Retinal pigment epithelial cell (primary cell): ENCODE measurements around the gene GNG7.

Experiments
- DNase-seq: peaks from one replicate; pipeline ENCODE4 v3.0.0-alpha.2; 2010; ENCODE audit warnings: low read depth
- H3K4me3 ChIP-seq: 2 replicates; pipeline ENCODE4 v1.5.1; 2011; ENCODE audit warnings: mild to moderate bottlenecking, low read length, control low read depth, moderate library complexity
- TF ChIP-seq, protein P1 (sequence below): conservative IDR thresholded peaks from 2 replicates; pipeline ENCODE4 v1.5.1; 2011; ENCODE audit warnings: low read depth, low read length, control low read depth, inconsistent platforms

The GNG7 gene

DNA sequence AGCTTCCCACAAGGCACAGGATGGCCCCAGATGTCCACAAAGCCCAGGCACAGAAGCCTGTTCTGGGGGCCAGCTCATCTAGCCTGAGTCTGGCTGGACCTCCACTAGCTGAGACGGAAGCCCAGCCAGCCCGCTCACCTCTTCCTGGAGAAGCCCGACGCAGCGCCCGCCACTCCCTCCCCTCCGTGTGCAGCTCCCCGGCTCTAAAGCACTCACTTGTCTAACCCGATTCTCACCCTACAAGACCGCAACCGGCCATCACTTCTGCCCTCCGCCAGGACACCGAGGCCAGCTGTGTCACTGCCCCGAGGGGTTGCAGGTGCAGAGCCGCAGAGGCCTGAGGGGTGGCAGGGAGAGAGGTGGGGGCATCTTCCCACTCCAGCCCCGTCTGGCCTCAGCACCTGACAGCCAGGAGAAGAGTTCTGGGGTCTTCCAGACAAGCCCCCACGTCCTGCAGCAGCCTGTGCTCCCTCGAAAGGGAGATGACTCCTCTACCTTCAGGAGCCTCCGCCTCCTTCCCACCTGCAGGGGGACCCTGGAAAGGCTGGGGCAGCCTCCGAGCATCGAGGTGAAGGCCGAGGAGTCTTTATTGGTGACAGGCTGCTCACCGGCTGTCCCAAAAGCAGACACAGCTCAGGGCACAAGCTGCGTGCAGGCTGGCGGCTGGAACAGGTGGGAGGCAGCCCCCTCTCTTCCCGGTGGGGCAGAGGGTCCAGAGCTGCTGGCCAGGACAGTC is 24.6 kb upstream of the GNG7 start:
- H3K4me3 ChIP-seq: no peak overlapping the region
- TF ChIP-seq, protein P1, sequence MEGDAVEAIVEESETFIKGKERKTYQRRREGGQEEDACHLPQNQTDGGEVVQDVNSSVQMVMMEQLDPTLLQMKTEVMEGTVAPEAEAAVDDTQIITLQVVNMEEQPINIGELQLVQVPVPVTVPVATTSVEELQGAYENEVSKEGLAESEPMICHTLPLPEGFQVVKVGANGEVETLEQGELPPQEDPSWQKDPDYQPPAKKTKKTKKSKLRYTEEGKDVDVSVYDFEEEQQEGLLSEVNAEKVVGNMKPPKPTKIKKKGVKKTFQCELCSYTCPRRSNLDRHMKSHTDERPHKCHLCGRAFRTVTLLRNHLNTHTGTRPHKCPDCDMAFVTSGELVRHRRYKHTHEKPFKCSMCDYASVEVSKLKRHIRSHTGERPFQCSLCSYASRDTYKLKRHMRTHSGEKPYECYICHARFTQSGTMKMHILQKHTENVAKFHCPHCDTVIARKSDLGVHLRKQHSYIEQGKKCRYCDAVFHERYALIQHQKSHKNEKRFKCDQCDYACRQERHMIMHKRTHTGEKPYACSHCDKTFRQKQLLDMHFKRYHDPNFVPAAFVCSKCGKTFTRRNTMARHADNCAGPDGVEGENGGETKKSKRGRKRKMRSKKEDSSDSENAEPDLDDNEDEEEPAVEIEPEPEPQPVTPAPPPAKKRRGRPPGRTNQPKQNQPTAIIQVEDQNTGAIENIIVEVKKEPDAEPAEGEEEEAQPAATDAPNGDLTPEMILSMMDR: no peak
- no peak for DNase-seq

DNA sequence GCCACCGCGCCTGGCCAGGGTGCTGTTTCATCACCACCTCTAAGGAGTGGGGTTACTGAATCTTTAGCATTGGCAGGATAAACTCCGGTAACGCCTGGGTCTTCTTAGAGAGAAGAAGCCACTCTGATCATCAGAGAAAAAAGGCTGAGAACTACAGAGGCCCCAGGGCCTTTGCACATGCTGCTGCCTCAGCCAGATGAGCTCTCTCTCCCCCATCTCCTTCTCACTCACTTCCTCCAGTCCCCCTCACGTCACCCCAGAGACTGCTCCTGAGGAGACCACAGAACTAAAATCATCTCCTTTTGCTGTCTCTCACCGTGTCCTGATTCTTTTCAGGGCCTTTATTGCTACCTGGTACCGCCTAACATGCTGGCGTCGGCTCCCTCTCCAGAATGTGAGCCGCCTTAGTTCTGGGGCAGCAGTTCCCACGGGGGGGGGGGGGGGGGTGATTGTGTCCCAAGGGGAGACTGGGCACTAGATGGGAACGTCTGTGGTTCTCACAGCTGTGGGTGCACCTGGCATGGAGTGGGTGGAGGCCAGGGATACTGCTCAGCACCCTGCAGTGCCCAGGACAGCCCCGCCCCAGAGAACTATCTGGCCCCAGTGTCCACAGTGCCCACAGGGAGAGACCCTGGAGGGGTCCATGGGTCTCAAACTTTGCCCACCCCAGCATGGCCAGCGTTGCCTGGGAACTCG is 23.8 kb upstream of the GNG7 start:
- no peak overlapping the region for H3K4me3 ChIP-seq
- TF ChIP-seq, protein P1: no peak
- no peak for DNase-seq

DNA sequence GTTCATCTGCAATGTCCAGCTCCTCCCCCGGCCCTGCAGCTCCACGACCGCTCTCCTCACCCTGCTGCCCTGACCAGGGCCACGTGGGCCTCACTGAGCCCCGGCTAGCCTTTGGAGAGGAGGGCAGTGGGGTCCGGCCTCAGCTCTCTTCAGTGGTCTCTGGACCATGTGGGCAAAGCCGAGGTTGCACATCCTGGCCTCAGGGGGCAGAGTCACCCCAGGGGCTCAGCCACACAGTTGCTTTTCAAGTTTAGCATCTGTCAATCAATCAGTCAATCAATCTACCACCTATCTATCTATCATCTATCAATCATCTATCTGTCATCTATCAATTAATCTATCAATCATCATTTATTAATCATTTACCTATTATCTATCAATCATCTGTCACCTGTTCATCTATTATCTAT is 21.7 kb upstream of the GNG7 start:
- H3K4me3 ChIP-seq: no peak overlapping the region
- no peak for DNase-seq
- TF ChIP-seq, protein P1: peak; percentile 27

DNA sequence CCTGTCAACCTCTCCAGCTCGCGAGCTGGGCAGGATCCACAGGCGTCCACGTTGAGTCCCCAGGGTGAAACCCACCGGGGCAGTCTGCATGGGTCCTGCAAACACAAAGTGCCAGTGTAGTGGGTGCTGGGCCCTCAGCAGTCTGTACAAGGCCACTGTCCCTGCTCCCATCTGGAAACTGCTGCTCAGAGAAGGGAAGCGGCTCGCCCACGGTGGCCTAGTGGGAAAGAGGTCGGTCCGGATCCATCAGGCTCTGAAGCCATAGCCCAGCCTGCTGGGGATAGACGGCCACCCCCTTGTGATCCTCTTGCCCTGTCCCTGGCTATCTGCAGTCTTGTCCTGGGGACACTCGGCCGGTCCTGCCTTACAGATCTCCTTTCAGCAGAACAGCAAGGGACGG is 21.3 kb upstream of the GNG7 start:
- DNase-seq: no peak
- H3K4me3 ChIP-seq: no peak overlapping the region
- TF ChIP-seq, protein P1: no peak

DNA sequence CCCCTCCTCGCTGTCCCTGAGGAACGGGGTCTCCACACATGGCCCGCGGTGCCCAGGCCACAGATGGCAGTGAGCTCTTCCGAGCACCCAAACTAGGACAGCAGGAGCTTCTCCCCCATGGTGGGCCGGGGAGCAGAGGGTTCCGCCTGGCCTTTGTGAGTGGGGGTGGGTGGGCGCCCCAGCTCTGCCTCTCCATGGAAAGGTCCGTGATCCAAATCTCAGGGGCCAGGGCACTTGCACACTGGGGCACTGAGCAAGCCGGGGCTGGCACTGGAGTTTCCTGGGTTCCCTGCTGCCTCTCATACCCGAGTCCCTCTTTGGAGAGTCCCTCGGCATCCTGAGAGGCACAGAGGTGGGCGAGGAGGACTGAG is 20.8 kb upstream of the GNG7 start:
- no peak overlapping the region for H3K4me3 ChIP-seq
- TF ChIP-seq, protein P1: no peak
- DNase-seq: no peak

DNA sequence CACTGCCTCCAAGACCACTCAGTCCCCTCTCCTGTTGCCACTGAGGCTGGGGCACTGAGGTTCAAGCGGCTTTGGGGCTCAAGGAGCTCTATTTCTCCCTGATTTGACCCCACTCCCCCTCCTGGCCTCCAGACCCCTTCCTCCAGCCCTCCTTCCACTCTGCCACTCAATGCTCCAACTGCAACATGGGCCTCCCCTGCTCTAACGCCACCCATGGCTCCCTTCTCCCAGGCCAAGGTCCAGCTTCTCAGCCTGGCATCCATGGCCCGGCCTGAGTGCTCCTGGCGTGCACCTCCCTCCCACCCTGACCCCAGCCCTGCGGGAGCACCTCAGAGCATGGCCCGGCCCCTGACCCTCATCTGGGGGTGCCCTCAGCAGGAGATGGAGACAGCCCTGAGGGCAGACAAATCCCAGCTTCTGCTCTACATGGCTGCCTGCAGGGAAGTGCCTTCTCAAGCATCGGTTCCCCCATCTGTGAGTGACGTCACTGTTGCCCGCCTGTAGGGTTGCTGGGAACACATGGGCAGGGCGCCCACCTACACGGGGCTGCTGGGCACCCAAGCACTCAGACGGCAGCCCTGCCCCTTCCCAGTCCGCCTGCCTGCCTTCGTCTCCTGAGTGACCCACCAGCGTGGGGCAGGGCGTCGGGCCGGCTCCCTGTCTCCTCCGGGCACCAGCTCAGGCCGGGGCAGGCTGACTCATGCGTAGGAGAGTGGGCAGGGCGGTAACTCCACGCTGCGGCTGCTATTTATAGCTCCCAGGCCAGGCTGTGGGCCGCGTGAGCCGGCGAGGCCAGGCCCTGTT is 20.2 kb upstream of the GNG7 start:
- H3K4me3 ChIP-seq: no peak overlapping the region
- DNase-seq: peak; percentile 58
- TF ChIP-seq, protein P1: no peak
